Measurements from ENCODE around the gene FSTL5.
"Not testable (repeated sequence)": the region's sequence is repeated elsewhere in the genome, so short reads cannot be mapped to it uniquely, and the experiment has no call there.

FSTL5 gene

GRCh38 chr4:161850631-161851030 is 313.2 kb downstream of the FSTL5 start:
- no peak for DNase-seq (ENCODE audit: low read depth in 2 of 2)

GRCh38 chr4:161841759-161842158 is 322.0 kb downstream of the FSTL5 start:
- no peak for DNase-seq (ENCODE audit: low read depth in 2 of 2)

- DNase-seq (ENCODE audit: low read depth in 2 of 2) = no peak
Observed at GRCh38 chr4:161829591-161829990, 334.2 kb downstream of the FSTL5 start.

GRCh38 chr4:161828061-161828460 is 335.7 kb downstream of the FSTL5 start:
- DNase-seq (ENCODE audit: low read depth in 2 of 2) = no peak

GRCh38 chr4:161827013-161827412 is 336.8 kb downstream of the FSTL5 start:
- DNase-seq (ENCODE audit: low read depth in 2 of 2) = no peak

GRCh38 chr4:161823450-161823849 is 340.4 kb downstream of the FSTL5 start:
- no peak for DNase-seq (ENCODE audit: low read depth in 2 of 2)

- no peak for DNase-seq (ENCODE audit: low read depth in 2 of 2)
Observed at GRCh38 chr4:161822174-161822573, 341.6 kb downstream of the FSTL5 start.

- DNase-seq (ENCODE audit: low read depth in 2 of 2) = no peak
Observed at GRCh38 chr4:161817914-161818313, 345.9 kb downstream of the FSTL5 start.

GRCh38 chr4:161816958-161817357 is 346.8 kb downstream of the FSTL5 start:
- DNase-seq (ENCODE audit: low read depth in 2 of 2) = no peak

- DNase-seq (ENCODE audit: low read depth in 2 of 2) = no peak
Observed at GRCh38 chr4:161815841-161816240, 348.0 kb downstream of the FSTL5 start.

GRCh38 chr4:161813889-161814288 is 349.9 kb downstream of the FSTL5 start:
- no peak for DNase-seq (ENCODE audit: low read depth in 2 of 2)

- no peak for DNase-seq (ENCODE audit: low read depth in 2 of 2)
Observed at GRCh38 chr4:161813389-161813788, 350.4 kb downstream of the FSTL5 start.

- no peak for DNase-seq (ENCODE audit: low read depth in 2 of 2)
Observed at GRCh38 chr4:161803171-161803570, 360.6 kb downstream of the FSTL5 start.

- no peak for DNase-seq (ENCODE audit: low read depth in 2 of 2)
Observed at GRCh38 chr4:161799710-161800109, 364.1 kb downstream of the FSTL5 start.

GRCh38 chr4:161792991-161793390 is 370.8 kb downstream of the FSTL5 start:
- no peak for DNase-seq (ENCODE audit: low read depth in 2 of 2)

GRCh38 chr4:161791796-161792556 is 371.8 kb downstream of the FSTL5 start:
- DNase-seq (ENCODE audit: low read depth in 2 of 2) = no peak

GRCh38 chr4:161767116-161767515 is 396.7 kb downstream of the FSTL5 start:
- peak; percentile 31 to 36 for DNase-seq (ENCODE audit: low read depth in 2 of 2)

GRCh38 chr4:161762796-161763195 is 401.0 kb downstream of the FSTL5 start:
- peak; percentile 9 to 12 for DNase-seq (ENCODE audit: low read depth in 2 of 2)

- no peak for DNase-seq (ENCODE audit: low read depth in 2 of 2)
Observed at GRCh38 chr4:161760008-161760407, 403.8 kb downstream of the FSTL5 start.

- DNase-seq (ENCODE audit: low read depth in 2 of 2) = not testable (repeated sequence)
Observed at GRCh38 chr4:161758412-161758811, 405.4 kb downstream of the FSTL5 start.

- no peak for DNase-seq (ENCODE audit: low read depth in 2 of 2)
Observed at GRCh38 chr4:161728929-161729328, 434.9 kb downstream of the FSTL5 start.

GRCh38 chr4:161721947-161722346 is 441.9 kb downstream of the FSTL5 start:
- DNase-seq (ENCODE audit: low read depth in 2 of 2) = no peak

- no peak for DNase-seq (ENCODE audit: low read depth in 2 of 2)
Observed at GRCh38 chr4:161717084-161717483, 446.7 kb downstream of the FSTL5 start.

GRCh38 chr4:161714931-161715330 is 448.9 kb downstream of the FSTL5 start:
- DNase-seq (ENCODE audit: low read depth in 2 of 2) = peak; percentile 22 to 25
